Measurements from ENCODE around the gene NUP88. TPM values are rescaled to one million over a fixed set of nuclear protein-coding genes. Genes with fewer than 3 reads are reported as not detected.

The NUP88 gene
- total and polyA plus RNA-seq, 2 donors (not counting 1 experiment from before 2014, with no cell fraction given), result 41.8 to 79.6 TPM

DNA sequence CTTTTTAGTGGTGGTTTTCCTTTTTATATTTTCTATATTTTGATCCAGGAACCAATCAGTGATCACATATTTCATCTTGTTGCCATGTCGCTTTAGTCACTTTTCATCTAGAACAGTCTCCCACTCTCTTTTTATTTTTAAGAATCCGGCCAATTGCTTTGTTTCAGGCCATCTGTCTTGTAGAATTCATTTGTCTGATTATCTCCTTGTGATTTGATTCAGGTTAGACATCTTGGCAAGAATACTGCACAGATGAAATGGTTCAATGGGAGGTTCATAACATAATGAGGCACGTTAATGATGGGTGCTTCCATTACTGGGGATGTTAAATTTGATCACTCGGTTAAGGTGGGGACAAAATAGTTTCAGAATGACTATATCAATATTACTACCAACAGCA lies 49.1 kb downstream of the NUP88 start:
- no peaks in the 10 kb centered on the region for H4K20me1 ChIP-seq (ENCODE audit: control insufficient read depth, extremely low read depth, insufficient read depth, low read length)
- H3K9me3 ChIP-seq (ENCODE audit: control insufficient read depth, insufficient read depth, low read depth, low read length), result no peaks in the 10 kb centered on the region
- TF ChIP-seq, protein P1, sequence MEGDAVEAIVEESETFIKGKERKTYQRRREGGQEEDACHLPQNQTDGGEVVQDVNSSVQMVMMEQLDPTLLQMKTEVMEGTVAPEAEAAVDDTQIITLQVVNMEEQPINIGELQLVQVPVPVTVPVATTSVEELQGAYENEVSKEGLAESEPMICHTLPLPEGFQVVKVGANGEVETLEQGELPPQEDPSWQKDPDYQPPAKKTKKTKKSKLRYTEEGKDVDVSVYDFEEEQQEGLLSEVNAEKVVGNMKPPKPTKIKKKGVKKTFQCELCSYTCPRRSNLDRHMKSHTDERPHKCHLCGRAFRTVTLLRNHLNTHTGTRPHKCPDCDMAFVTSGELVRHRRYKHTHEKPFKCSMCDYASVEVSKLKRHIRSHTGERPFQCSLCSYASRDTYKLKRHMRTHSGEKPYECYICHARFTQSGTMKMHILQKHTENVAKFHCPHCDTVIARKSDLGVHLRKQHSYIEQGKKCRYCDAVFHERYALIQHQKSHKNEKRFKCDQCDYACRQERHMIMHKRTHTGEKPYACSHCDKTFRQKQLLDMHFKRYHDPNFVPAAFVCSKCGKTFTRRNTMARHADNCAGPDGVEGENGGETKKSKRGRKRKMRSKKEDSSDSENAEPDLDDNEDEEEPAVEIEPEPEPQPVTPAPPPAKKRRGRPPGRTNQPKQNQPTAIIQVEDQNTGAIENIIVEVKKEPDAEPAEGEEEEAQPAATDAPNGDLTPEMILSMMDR (conservative IDR thresholded peaks at IDR 0.05 in 1 of 2, IDR thresholded peaks at IDR 0.05 in 1 of 2; ENCODE audit: low read depth in 1 of 2, low read length in 2 of 2), result no peak
- TF ChIP-seq EZH2 (IDR thresholded peaks at IDR 0.05; ENCODE audit: low read length, missing control alignments), result no peak
- no peak overlapping the region for H3K4me2 ChIP-seq (ENCODE audit: extremely low read depth, insufficient read depth, low read length)
- no peaks in the 10 kb centered on the region for H3K79me2 ChIP-seq (ENCODE audit: control insufficient read depth, insufficient read depth, low read length)
- H3K27ac ChIP-seq (ENCODE audit: insufficient read depth, low read length), result no peak overlapping the region
- H3K9ac ChIP-seq (ENCODE audit: insufficient read depth, low read length), result no peak overlapping the region
- H3K4me3 ChIP-seq (replicated peaks in 1 of 4; ENCODE audit: control extremely low read depth in 1 of 4, insufficient read depth in 1 of 4, low read depth in 3 of 4, low read length in 4 of 4), result no peak overlapping the region
- H3K4me1 ChIP-seq (ENCODE audit: control insufficient read depth, extremely low read depth, insufficient read depth, low read length), result no peaks in the 10 kb centered on the region
- H3K27me3 ChIP-seq (ENCODE audit: control insufficient read depth, insufficient read depth, low read length), result no peaks in the 10 kb centered on the region
- peaks cover 8% of the 10 kb centered on the region for H3K36me3 ChIP-seq (ENCODE audit: control insufficient read depth, insufficient read depth, low read length)
- H2AFZ ChIP-seq (ENCODE audit: low read length), result no peak overlapping the region
- no peak for DNase-seq (ENCODE audit: low read depth in 2 of 2)

DNA sequence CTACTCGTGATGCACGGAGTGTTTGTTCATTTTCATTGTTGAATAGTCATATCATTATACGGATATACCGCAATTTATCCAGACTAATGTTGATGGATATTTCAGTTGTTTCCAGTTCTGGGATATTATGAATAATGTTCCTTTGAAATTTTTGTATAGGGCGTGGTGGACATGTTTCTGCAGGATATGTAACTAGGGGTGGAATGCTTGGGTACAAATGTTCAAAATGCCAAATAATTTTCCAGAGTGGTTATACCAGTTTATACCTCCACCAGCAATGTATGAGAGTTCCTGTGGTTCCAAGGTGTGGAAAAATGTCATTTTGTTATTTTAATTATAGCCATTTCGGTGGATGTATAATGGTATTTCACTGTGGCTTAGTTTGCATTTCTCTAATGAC lies 53.6 kb downstream of the NUP88 start:
- Histone ChIP-seq H3K79me2 (ENCODE audit: control insufficient read depth, insufficient read depth, low read length) (no peaks in the 10 kb centered on the region), H4K20me1 (ENCODE audit: control insufficient read depth, extremely low read depth, insufficient read depth, low read length) (no peaks in the 10 kb centered on the region), H2AFZ (ENCODE audit: low read length) (no peak overlapping the region), H3K4me1 (ENCODE audit: control insufficient read depth, extremely low read depth, insufficient read depth, low read length) (no peaks in the 10 kb centered on the region), H3K9ac (ENCODE audit: insufficient read depth, low read length) (no peak overlapping the region), H3K9me3 (ENCODE audit: control insufficient read depth, insufficient read depth, low read depth, low read length) (no peaks in the 10 kb centered on the region), H3K36me3 (ENCODE audit: control insufficient read depth, insufficient read depth, low read length) (peaks cover 9% of the 10 kb centered on the region), H3K4me2 (ENCODE audit: extremely low read depth, insufficient read depth, low read length) (no peak overlapping the region), H3K27me3 (ENCODE audit: control insufficient read depth, insufficient read depth, low read length) (no peaks in the 10 kb centered on the region), H3K27ac (ENCODE audit: insufficient read depth, low read length) (no peak overlapping the region), H3K4me3 (replicated peaks in 1 of 4; ENCODE audit: control extremely low read depth in 1 of 4, insufficient read depth in 1 of 4, low read depth in 3 of 4, low read length in 4 of 4) (no peak overlapping the region)
- no peak for DNase-seq (ENCODE audit: low read depth in 2 of 2)
- no peak for TF ChIP-seq EZH2 (IDR thresholded peaks at IDR 0.05; ENCODE audit: low read length, missing control alignments)
- TF ChIP-seq, protein P1 (conservative IDR thresholded peaks at IDR 0.05 in 1 of 2, IDR thresholded peaks at IDR 0.05 in 1 of 2; ENCODE audit: low read depth in 1 of 2, low read length in 2 of 2), result no peak

DNA sequence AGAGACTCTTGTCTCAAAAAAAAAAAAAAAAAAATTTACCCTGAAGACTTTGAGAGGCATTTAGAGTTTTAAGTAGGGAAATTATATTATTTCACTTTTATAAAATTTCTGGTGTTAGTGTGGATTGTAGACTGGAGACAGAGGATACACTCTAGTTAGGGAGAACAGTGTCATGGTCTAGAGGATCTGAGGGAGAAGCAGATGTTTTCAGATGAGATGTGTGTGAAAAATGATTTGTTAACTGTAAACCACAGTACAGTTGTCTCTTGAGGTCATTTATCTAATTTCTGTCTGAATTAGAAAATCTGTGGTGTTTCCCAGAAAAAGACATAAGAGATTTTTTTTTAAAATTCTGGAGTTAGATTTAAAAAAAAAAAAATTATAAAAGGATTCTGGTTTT lies 54.8 kb downstream of the NUP88 start:
- Histone ChIP-seq H3K36me3 (ENCODE audit: control insufficient read depth, insufficient read depth, low read length) (peaks cover 6% of the 10 kb centered on the region), H3K4me1 (ENCODE audit: control insufficient read depth, extremely low read depth, insufficient read depth, low read length) (no peaks in the 10 kb centered on the region), H3K27me3 (ENCODE audit: control insufficient read depth, insufficient read depth, low read length) (no peaks in the 10 kb centered on the region), H3K9me3 (ENCODE audit: control insufficient read depth, insufficient read depth, low read depth, low read length) (no peaks in the 10 kb centered on the region), H3K4me2 (ENCODE audit: extremely low read depth, insufficient read depth, low read length) (no peak overlapping the region), H3K79me2 (ENCODE audit: control insufficient read depth, insufficient read depth, low read length) (no peaks in the 10 kb centered on the region), H3K9ac (ENCODE audit: insufficient read depth, low read length) (no peak overlapping the region), H2AFZ (ENCODE audit: low read length) (no peak overlapping the region), H3K27ac (ENCODE audit: insufficient read depth, low read length) (no peak overlapping the region), H3K4me3 (replicated peaks in 1 of 4; ENCODE audit: control extremely low read depth in 1 of 4, insufficient read depth in 1 of 4, low read depth in 3 of 4, low read length in 4 of 4) (no peak overlapping the region), H4K20me1 (ENCODE audit: control insufficient read depth, extremely low read depth, insufficient read depth, low read length) (no peaks in the 10 kb centered on the region)
- TF ChIP-seq EZH2 (IDR thresholded peaks at IDR 0.05; ENCODE audit: low read length, missing control alignments), result no peak
- TF ChIP-seq, protein P1 (conservative IDR thresholded peaks at IDR 0.05 in 1 of 2, IDR thresholded peaks at IDR 0.05 in 1 of 2; ENCODE audit: low read depth in 1 of 2, low read length in 2 of 2), result no peak
- no peak for DNase-seq (ENCODE audit: low read depth in 2 of 2)

All from fibroblast of lung (primary cell).